GM18873 (cell line): ENCODE measurements around the gene HES2.
A peak's percentile ranks its signal among the peaks of the same experiment; 100 is the strongest.
"Not testable (repeated sequence)": the region's sequence is repeated elsewhere in the genome, so short reads cannot be mapped to it uniquely, and the experiment has no call there.

Experiments
- ATAC-seq: cut with Tn5 transposase; IDR thresholded peaks from one replicate; pipeline ENCODE4 v1.9.1; 2021; ENCODE audit warnings: mild to moderate bottlenecking, moderate library complexity, moderate number of reproducible peaks; ENCODE audit not compliant: unreplicated experiment, low FRiP score

HES2 gene

DNA sequence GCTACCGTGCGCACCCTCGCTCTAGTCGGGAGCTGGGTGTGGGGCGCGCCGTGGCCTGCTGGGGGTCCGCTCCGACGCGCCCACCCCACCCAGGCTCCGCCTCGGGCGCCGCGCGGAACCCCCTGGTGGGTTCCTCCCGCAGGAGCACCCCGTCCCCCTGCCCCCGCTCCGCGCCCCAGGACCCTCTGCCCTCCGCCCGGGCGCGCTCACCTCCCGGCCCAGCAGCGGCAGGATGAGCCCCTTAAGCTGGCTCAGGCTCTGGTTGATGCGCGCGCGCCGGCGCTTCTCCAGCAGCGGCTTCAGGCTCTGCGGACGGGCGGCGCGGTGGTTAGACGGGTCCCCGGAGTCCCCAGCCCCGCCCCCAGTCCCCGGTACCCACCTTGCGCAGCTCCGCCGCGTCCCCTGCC is 319 bp downstream of the HES2 start:
- ATAC-seq, result no peak

DNA sequence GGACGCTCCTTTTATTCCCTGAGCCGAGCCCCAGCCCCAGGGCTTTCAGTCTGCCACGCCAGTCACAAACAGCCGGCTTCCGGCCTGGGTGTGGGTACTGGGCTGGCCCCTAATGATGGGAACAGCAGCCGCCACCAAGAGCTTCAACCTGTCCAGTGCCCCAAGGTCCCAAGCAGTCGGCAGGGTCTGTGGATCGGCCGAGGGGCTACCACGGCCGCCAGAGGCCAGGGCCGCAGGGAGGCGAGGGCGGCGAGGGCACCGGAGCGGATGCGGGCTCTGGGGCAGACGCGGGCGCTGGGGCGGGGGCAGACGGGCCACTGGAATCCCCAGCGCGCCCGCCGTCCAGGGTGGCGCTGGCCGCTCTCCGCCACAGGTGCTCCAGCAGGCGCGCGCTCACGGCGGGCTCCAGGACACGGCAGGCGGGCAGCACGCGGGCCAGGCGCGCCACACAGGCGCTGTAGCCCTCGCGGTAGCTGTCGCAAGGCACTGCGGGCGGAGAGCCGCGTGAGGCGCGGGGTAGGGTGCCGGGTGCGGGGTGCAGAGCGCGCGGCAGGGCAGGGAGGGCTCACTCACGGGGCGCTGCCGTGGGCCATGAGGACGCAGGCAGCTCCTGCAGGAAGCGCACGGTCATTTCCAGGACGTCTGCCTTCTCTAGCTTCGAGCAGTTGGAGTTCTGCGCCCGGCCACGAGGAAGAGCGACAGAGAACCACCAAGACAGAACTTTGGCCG is 887 bp downstream of the HES2 start:
- no peak for ATAC-seq

DNA sequence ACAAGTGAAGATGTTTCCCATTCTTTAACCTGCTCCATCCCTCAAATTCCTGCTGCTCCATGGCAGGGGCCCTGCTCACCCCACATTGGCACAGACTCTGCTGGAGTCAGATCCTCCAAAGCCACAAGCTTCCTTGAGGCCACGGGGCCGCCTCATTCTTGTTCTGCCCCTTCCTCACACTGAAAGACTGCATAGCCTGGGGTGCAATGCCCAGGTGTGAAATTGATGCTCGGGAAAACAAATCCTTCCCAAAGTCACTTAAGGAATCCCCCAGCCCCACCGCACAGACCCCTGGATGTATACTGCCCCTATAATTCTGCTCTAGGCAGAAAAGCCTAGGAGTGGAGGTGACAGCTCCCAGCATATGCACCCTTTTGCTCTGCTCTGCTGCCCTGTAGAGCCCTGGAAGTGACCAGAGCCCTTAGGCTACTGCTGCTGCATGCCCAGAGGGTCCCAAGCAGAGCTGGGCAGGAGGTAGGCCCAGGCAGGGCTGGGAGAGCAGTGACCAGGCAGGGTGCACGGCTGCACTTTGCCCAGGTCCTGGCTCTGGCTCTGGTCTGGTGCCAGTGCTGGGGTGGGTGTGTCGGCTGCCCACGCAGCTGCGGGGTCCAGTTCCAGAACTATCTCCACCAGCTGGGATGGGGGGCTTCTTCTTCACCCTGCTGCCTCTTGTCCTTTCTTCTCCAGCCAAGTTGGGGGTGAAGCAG is 1.6 kb downstream of the HES2 start:
- ATAC-seq, result no peak

DNA sequence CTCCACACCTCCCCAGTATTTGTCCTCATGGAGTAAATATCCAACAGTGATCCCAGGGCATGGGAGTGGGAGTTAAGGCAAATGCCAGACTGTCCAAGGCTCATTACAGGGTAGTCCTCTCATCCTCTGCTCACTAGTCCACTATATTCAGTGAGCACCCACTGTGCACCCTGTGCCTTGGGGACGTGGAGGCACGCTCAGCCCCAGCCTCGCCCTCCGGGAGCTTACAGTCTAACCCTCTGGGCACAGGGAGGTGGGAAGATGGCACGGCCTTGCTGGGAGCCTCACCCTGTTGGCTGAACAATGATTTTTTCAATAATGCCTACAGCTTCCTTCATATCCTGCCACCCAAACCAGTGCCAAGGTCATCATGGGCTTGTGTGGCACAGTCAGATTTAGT is 2.8 kb downstream of the HES2 start:
- no peak for ATAC-seq

DNA sequence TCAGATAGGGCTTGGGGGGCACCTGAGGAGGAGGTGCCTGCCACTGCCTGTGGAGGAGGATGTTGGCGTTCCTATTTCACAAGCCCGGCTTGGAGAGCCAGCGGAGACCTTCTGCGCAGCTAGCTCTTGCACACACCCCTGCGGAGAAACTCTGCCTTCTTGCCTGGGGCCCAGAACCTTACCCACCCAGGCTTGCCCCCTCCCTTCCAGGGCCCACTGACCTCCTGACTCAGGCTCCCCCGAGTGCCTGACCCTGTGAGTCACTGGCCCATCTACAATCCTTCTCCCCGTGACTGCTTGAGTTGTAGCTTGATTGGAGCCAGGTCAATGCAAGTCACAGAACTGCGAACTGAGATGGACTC is 3.4 kb downstream of the HES2 start:
- ATAC-seq, result no peak

DNA sequence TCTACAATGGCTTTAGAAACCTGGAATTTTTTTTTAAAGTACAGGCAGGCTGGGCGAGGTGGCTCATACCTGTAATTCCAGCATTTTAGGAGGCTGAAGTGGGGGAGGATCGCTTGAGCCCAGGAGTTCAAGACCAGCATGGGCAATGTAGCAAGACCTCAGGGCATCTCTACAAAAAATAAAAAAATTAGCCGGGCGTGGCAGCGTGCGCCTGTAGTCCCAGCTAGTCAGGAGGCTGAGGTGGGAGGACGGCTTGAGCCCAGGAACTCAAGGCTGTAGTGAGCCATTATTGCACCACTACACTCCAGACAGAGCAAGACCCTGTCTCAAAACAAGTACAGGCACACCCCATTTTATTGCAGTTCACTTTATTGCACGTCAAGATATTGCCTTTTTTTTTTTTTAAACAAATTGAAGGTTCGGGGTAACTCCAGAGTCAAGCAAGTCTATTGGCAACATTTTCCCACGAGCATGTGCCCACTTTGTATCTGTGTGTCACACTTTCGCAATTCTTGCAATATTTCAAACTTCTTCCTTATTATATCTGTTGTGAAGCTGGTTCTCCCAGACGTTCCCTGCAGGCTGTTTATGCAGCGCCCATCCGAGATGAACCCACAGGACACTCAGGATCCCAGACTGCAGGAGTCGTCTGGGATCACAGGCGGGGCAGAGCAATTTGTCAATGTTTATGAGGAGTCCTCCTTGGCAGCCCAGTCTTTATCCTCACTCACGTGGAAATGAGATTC is 4.7 kb downstream of the HES2 start:
- no peak for ATAC-seq

DNA sequence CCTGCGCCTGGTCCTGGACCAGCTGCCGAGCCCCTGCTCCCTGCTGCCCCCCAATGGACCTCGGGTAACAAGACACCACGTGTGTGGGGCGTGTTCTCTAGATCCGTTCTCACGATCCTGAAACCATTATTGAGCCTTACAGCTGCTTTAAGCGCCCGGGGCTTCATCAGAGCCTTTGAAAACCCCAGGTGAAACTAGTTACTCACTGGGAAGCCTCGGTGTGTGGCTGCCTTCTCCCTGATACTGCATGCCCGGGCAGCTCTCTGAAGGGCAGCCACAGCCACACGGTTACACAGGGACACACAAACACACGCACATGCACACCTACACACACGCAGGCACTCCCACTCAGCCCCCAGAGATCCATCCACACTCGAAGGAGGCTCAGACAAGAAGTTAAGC is 5.3 kb downstream of the HES2 start:
- no peak for ATAC-seq

DNA sequence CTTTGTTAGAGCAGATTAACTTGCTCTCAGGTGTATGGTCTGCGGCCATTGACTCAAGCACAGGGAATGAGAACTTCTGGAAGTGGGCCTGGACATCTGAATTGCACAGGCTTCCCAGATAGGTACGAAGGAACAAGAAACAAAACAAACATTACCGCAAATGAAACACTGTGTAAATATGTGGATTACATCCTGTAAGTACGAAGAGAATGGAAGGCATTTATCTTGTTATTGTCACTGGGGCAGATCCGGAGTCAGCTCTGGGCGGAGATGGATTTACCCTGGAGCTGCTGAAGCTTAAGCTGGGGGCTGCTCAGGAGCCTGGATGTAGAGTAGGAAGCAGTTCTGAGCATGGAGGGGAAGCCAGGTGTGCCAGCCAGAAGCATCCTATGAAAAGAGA is 6.8 kb downstream of the HES2 start:
- no peak for ATAC-seq

DNA sequence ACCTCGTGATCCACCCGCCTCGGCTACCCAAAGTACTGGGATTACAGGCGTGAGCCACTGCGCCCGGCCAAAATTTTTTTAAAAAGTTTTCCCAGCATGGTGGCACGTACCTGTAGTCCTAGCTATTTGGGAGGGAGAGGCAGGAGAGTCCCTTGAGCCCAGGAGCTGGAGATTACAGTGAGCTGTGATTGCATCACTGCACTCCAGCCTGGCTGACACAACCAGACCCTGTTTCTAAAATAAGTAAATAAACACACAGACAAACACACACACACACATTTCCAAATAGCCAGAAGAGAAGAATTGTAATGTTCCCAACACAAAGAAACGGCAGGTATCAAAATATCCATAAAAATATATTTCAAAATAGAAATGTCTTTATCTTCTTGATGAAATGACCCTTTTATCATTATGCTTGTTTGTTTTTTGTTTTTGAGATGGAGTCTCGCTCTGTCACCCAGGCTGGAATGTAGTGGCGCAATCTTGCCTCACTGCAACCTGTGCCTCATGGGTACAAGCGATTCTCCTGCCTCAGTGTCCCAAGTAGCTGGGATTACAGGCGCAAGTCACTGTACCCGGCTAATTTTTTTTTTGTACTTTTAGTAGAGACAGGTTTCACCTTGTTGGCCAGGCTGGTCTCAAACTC is 9.3 kb downstream of the HES2 start:
- no peak for ATAC-seq

DNA sequence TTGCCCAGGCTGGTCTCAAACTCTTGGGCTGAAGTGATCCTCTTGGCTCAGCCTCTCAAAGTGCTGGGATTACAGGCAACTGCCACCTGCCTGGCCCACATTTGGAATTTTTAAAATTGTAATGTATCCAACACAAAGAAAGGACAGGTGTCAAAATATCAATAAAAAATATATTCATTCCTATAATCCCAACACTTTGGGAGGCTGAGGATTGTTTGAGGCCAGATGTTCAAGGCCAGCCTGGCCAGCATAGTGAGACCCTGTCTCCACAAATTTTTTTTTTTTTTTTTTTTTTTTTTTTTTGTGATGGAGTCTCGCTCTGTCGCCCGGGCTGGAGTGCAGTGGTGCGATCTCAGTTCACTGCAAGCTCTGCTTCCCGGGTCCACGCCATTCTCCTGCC is 10.0 kb downstream of the HES2 start:
- ATAC-seq, result no peak

DNA sequence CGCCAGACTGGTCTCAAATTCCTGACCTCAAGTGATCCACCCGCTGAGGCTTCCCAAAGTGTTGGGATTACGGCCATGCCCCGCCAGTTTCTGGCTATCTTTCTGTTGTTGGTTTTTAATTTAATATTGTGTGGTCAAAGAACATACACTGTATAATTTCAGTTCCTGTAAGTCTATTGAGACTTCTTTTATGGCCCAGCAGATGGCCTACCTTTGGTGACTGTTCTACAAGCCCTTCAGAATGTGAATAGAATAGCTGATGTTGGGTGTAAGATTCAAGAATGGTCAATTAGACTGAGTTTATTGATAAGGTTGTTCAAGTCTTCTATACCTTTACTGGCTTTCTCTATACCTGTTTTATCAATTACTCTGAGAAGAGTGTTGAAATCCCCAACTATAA is 10.7 kb downstream of the HES2 start:
- ATAC-seq, result no peak

DNA sequence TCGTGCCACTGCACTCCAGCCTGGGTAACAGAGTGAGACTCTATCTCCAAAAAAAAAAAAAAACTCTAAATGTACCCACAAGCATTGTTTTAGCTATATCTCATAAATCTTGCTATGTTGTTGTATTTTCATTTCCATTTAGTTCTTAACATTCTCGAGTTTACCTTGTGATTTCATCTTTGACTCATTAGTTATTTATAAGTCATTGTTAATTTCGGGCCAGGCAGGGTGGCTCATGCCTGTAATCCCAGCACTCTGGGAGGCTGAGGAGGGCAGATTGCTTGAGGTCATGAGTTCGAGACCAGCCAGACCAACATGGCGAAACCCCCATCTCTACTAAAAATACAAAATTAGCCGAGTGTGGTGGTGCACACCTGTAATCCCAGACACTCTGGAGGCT is 11.7 kb downstream of the HES2 start:
- ATAC-seq, result no peak

DNA sequence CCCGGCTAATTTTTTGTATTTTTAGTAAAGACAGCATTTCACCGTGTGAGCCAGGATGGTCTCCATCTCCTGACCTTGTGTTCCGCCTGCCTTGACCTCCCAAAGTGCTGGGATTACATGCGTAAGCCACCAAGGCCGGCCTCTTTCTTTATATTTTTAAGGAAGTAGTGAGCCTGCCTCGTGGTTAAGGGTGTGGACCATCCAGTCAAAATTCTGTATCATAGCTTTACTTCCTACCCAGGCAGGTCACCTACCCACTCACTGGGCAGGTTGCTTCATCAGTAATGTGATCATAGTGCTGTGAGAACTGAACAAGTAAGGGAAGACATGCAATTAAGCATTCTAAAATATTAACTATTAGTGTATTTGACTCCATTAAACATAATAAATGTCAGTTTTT is 18.0 kb downstream of the HES2 start:
- no peak for ATAC-seq

DNA sequence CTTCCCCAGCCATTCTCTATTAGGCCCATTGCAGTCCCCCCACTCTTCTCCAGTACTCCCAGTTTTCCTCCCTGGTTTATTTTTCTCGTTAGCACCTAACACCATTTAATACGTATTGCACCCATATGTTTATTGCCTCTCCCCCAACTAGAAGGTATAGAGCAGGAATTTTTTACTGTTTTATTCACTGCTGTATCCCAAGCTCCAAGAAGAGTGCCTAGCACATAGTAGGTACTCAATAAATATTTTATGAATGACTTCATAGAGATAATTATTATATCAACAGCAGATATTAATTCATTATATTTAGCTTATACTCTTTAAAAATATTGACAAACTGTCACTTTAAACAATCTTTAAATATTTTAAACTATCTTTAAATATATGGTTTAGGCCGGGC is 20.4 kb downstream of the HES2 start:
- no peak for ATAC-seq

DNA sequence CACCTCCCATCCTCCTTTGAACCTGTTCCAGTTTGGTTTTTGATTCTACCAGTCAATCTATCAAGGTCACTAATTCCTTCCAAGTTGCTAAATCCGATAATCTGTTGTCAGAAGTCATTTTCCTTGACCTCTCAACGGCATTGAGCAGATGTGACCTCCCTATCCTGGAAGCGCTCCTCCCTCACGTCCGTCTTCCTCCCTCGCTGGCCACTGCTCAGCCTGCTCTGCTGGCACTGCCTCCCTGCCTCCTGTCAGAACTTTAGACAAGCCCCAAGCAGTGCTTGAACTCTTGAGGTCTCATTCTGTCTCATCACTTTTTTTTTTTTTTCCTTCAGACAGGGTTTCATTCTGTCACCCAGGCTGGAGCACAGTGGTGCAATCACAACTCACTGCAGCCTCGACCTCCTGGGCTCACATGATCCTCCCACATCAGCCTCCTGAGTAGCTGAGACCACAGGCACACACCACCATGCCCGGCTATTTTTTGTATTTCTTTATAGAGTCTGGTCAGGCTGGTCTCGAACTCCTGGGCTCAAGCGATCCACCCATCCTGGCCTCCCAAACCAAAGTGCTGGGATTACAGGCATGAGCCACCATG is 21.8 kb downstream of the HES2 start:
- no peak for ATAC-seq

DNA sequence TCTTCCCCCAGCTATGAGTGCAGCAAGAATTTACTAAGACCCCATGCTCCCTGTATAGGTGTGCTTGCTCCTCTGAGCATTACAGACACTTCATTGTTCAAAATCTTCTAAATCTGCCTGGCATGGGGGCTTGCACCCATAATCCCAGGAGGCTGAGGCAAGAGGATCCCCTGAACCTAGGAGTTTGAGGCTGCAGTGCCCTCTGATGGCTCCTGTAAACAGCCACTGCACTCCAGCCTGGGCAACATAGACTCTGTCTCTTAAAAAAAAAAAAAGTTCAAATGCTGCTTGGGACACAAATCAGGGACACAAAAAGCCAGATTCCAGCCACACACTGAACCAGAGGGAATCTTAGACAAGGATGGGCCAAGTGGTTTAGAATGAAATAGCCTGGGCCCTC is 22.7 kb downstream of the HES2 start:
- no peak for ATAC-seq

DNA sequence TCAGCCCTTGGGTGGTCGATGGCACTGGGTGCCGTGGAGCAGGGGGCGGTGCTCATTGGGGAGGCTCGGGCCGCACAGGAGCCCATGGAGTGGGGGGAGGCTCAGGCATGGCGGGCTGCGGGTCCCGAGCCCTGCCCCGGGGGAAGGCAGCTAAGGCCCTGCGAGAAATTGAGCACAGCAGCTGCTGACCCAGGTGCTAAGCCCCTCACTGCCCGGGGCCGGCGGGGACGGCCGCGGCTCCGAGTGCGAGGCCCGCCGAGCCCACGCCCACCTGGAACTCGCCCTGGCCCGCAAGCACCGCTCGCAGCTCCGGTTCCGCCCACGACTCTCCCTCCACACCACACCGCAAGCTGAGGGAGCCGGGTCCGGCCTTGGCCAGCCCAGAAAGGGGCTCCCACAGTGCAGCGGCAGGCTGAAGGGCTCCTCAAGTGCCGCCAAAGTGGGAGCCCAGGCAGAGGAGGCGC is 23.9 kb downstream of the HES2 start:
- ATAC-seq, result not testable (repeated sequence)

DNA sequence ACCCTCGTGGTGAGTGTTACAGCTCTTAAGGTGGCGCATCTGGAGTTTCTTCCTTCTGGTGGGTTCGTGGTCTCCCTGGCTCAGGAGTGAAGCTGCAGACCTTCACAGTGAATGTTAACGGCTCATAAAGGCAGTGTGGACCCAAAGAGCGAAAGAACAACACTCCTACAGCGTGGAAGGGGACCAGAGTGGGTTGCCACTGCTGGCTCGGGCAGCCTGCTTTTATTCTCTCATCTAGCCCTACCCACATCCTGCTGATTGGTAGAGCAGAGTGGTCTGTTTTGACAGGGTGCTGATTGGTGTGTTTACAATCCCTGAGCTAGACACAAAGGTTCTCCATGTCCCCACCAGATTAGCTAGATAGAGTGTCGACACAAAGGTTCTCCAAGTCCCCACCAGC is 24.6 kb downstream of the HES2 start:
- ATAC-seq, result not testable (repeated sequence)

DNA sequence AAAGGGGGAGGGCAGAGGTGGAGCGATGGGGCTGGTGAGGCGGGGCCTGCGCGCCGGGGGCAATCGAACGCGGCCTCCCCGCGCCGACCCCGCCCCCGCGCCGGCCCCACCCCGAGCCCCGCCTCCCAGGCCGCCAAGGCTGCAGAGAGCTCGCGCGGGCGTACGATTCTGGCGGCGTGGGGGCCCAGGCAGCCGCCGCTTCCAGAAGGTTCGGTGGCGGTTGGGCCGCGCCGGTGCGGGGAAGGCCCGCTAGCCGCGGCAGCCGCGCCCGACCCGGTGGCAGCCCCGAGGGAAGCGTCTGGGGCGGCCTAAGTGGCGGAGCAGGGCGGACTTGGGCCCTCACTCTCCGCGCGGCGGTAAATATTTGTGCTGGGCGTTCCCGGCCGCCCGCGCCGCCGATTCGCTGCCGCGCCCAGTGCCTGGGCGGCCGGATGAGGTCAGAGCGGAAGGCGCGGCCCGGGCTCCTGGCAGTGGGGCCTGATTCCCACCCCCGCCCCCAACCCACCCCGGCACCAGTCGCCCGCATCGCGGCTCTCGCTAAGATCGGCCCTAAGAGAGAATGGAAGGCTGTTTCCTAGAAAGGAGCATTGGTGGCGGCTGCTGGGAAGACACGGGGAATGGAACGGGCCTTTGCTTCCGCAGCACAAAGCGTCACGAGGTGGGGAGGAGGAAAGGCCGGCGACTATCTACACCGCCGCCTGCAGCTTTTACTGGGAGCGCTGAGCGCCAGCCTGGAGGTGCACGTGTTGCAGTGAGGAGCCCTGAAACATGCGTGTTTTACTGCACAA is 26.1 kb downstream of the HES2 start, which contains the start of gene ACOT7:
ACOT7 (minus strand) TSS at position 368 of the 788 bp plus-strand sequence. CDS start 368 bp downstream, outside the sequence.
- ATAC-seq, result peak; percentile 64
